HG03060 (cell line): ENCODE measurements around the gene ARL13B.
"Not testable (repeated sequence)": the region's sequence is repeated elsewhere in the genome, so short reads cannot be mapped to it uniquely, and the experiment has no call there.

Source experiments
- ATAC-seq: cut with Tn5 transposase; IDR thresholded peaks from one replicate; pipeline ENCODE4 v1.9.1; 2021; ENCODE audit warnings: low read depth, moderate number of reproducible peaks; ENCODE audit not compliant: unreplicated experiment

Gene ARL13B

DNA sequence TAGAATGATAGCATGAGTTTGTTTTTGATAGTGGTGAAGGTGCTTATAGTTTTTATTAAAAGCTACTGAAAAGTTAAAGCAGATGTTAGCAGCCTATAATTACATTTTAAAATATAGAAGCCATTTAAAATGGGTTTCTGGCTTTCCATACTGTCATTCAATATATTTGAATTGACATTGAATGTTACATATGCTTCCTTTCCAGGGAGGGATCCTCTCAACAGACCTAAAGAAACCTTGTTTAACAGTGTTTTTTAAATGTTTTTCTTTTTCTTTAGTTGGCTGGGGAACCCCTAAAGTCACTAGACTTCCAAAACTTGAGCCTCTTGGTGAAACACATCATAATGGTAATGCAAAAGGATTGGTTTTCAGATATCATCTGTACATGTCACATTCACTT, 70.6 kb downstream of the ARL13B start:
- no peak for ATAC-seq

DNA sequence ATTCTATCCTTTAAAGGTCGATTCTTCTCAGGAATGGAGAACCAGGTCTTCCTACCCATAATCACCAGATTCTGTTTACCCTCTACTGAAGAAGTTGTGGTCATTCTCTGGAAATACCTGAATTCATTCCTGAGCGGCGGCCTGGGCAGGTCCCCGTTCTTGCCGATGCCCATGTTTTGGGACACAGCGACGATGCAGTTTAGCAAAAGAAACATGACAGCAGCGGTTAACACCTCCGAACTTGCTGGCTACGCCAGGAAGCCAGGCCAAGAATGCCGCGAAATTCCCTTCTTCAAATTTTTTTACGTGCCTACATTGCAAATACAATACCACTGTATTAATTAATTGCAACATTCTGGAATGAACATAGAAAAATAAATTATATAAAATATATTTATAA, 81.3 kb downstream of the ARL13B start:
- ATAC-seq = no peak

- ATAC-seq = peak; percentile 88
Measured at GRCh38 chr3:94062513-94063404, 82.8 kb downstream of the ARL13B start, which contains the start of the genes DHFR2 and NSUN3. Gene DHFR2, minus strand, starts transcription at chr3:94062916. Its CDS starts 1,405 bp downstream, at chr3:94061511. Gene NSUN3, plus strand, starts transcription at chr3:94063061. Its CDS starts 66 bp downstream, at chr3:94063127.

GRCh38 chr3:94063496-94064119, 83.7 kb downstream of the ARL13B start:
- no peak for ATAC-seq

DNA sequence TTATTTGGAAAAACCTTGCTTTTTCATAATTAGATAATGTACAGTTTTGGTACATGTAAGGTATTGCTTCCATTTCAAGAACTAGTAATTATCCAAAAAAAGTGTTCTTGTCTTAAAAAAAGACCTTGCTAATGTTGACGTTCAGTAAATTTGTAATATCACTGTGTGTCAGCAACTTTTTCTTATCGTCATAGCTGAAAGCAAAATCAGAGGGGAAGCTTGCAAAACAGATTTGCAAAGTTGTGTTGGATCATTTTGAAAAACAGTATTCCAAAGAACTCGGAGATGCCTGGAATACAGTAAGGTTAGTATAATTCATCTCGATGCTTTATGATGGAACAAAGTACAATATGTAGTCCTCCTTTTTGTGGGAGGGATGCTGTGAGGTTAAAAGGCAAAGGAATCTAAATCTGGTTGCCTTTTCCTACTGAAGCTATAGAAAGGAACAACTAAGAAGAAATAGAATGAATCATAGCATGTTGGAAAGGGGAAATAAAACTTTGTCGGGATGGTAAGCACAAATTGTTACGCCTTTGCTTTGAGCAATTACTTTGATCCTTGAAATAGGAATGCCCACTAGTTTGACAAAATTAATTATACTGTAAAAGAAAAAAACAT, 84.4 kb downstream of the ARL13B start:
- no peak for ATAC-seq

- ATAC-seq = no peak
Measured at GRCh38 chr3:94065122-94065521, 85.2 kb downstream of the ARL13B start.

- no peak for ATAC-seq
Measured at GRCh38 chr3:94065819-94066480, 86.0 kb downstream of the ARL13B start.

GRCh38 chr3:94066506-94067500, 86.8 kb downstream of the ARL13B start:
- no peak for ATAC-seq

GRCh38 chr3:94069194-94069813, 89.3 kb downstream of the ARL13B start:
- no peak for ATAC-seq

DNA sequence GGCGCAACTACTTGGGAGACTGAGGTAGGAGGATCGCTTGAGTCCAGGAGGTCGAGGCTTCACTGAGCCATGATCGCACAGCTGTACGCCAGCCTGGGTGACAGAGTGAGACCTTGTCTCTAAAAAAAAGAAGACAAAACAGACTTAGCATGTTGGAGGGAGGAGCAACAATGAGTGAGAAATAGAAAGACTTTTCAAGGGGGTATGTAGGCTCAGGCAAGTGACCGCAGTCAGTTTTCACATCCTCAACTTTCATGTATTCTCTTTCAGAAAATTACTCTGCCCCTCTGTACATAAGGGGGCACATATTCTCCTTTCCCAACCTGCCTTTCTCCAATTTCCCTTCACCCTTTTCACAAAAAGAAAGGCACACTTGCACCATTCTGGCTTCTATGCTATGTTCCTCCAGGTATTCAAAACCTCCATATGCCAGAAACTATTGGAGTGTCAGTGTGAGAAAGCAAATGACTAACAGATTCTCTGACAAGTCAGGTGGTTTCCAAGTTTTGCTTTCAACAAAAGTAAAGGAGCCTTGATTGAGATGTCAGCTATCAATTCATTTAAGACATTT, 90.5 kb downstream of the ARL13B start:
- ATAC-seq = peak; percentile 69

DNA sequence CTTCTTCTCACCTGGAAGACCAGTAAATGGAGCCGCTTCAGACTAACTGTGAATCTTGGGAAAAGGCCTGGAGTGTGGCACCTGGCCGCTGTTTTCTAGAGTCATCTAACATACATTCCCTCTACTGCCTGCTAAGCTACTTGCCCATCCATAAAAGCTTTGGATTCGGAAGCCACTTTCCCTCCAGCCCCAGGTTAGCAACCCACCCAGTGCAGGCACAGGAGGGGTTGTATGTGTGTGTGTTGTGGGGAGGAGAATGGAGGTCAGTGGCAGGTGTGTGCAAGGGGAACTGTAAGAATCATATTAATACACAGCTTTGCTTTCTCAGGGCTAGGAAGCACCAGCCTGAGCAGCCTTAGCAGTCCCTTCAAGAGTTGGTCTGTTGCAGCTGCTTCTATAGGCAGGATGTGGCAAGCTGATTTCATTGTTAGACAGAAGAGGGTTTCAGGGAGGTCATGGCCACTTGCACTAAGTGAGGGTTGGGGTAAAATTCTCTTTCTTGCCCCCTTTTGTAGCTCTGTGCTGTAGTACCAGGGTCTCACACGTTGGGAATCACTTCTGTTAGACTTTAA, 91.8 kb downstream of the ARL13B start:
- peak; percentile 55 for ATAC-seq

DNA sequence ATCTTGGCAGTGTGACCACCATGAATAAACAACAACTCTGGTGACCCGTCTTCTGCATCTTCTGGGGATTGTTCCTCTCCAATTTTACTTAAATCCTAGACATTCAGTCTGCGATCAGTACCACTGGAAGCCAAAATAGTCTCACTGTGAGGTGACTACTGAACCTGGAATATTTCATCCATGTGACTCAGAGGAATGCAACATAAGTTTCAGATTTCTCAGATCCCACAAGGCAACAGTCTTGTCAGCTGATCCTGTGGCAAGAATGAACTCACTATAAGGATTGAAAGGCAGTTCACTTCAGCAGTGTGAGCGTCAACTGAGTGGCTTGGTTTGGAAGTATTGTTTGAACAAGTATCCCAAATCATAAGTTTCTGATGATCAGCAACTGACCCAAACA, 96.1 kb downstream of the ARL13B start:
- ATAC-seq = no peak

GRCh38 chr3:94080552-94080951, 100.6 kb downstream of the ARL13B start:
- ATAC-seq = not testable (repeated sequence)

DNA sequence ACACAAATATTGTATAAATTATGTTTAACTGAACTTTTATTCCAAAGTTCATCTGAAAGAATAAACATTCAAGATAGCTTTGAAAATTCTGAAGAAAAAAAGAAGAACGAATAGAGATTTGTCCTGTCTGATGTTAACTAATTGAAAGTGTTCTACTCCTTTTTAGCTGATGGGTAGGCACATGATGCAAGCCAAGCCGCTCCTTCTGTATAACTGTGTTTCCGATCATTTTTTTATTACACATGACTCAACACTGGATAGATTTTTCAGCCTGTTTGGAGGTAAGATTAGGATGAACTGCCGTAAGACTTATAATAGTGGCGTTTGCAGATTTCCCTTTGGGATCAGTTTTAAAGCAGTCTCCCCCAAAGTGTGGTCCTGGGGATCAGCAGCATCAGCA, 101.9 kb downstream of the ARL13B start:
- no peak for ATAC-seq

DNA sequence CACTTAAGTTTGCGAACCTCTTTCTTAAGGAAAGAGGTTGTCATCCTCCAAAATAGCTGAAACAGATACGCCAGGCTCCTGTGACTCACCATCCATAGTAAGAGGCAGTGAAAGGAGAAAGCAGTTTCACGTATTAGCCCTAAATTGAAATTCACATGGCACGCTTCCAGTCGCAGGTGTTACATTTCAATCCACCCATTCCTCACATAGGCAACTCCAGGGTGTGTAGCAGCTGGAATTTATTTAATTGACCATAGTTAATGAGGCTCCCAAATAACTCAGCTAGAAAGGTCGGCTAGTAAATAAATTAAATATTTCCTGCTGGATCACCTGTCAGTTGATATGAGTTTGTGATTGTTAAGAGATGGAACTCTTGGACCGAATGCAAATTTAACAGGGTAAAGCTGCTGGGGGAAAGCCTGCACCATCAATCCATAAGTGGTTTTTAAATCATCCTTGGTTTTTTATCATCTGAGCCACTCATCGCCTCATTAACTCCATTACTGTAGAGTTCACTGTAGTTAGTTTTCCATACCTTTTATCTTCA, 102.5 kb downstream of the ARL13B start:
- ATAC-seq = no peak

DNA sequence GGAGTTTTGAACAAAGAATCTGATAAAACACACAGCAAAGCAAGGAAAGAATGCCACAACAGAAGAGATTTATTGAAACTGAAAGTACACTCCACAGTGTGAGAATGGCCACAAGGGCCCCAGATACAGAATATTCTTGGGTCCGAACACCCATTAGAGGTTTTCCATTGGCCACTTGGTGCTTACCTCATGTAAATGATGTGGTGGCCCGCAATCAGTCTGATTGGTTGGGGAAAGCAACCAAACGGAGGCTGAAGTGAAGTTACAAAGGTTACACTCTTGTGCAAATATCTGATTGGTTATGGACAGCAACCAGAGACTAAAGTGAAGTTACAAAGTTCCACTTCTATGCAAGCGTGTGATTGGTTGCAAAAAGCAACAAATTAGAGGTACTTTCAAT, 103.3 kb downstream of the ARL13B start:
- ATAC-seq = no peak

GRCh38 chr3:94089126-94089525, 109.2 kb downstream of the ARL13B start:
- ATAC-seq = no peak

DNA sequence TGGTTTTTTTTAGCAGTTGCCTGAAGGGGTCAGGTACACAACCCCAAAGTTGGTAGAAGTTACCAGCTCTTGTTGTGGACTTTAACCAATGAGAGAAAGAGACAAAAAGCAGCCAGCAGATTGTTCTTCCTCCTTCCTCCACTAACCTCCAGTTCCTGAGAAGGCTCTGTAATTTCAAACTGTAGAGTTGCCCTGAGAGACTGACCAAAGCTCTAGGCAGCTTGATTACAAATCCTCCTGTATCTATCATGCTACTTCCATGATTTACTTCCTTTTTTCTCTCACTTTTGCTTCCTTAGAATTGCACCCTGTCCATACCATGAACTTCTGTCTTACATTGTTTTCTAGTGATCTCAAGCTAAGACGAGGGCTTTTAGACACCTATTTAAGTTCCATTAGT, 112.1 kb downstream of the ARL13B start:
- no peak for ATAC-seq
